Stimulated activated effector memory CD8-positive, alpha-beta T cell treated with anti-CD3 and anti-CD28 coated beads, Interleukin-12 subunit alpha, Interleukin-12 subunit beta, amount 100 ng/mL, for 72 hours (primary cell): ENCODE measurements around the gene PRKN.
A peak's percentile ranks its signal among the peaks of the same experiment; 100 is the strongest.

Experiments
- ATAC-seq: fragments of 150-1000 bp; cut with Tn5 transposase; 2 replicates; pipeline ENCODE4 v1.10.0; 2021
- DNase-seq, 2 donors: peaks; one replicate each; pipeline ENCODE4 v3.0.0; 2021 to 2022; ENCODE audit warnings: low spot score in 2 of 2
- H3K27ac Mint-ChIP-seq: one replicate; pipeline ENCODE4 v1.8.0; 2022; ENCODE audit warnings: mild to moderate bottlenecking, mixed read lengths
- H3K36me3 Mint-ChIP-seq: one replicate; pipeline ENCODE4 v1.8.0; 2022; ENCODE audit warnings: mild to moderate bottlenecking, mixed read lengths
- H3K4me1 Mint-ChIP-seq: one replicate; pipeline ENCODE4 v1.8.0; 2022; ENCODE audit warnings: mixed read lengths
- H3K4me3 Mint-ChIP-seq: one replicate; pipeline ENCODE4 v1.8.0; 2022; ENCODE audit warnings: mild to moderate bottlenecking, mixed read lengths
- H3K9me3 Mint-ChIP-seq: one replicate; pipeline ENCODE4 v1.8.0; 2022; ENCODE audit warnings: mixed read lengths

PRKN gene

DNA sequence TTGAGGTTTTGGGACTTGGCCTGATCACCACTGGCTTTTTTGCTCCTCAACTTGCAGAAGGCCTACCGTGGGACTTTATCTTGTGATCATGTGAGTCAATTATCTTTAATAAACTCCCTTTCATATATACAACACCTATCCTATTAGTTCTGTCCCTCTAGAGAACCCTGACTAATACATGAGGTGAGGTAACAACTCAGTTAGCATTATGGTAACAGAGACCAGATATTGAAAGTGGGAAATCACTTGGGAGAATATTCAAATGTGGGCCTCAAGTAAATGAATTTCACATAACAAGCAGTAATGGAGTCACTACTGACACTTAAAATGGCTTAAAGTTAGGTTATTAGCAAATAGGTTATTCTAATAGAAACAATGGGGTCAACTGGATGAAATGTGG, 1015.6 kb downstream of the PRKN start:
- no peaks in the 10 kb centered on the region for H3K9me3 Mint-ChIP-seq
- H3K36me3 Mint-ChIP-seq: no peaks in the 10 kb centered on the region
- H3K27ac Mint-ChIP-seq: no peak overlapping the region
- DNase-seq (no peak), ATAC-seq (no peak)
- no peaks in the 10 kb centered on the region for H3K4me1 Mint-ChIP-seq
- H3K4me3 Mint-ChIP-seq: no peak overlapping the region

DNA sequence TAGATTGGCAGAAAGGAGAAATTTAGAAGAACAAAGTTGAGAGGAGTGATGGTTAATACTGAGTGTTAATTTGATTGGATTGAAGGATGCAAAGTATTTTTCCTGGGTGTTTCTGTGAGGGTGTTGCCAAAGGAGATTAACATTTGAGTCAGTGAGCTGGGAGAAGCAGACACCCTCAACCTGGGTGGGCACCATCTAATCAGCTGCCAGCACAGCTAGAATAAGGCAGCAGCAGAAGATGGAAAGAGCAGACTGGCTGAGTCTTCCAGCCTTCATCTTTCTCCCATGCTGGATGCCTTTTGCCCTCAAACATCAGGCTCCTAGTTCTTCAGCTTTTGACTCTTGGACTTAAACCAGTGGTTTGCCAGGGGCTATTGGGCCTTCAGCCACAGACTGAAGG, 1016.1 kb downstream of the PRKN start:
- ATAC-seq (no peak), DNase-seq (no peak)
- H3K4me1 Mint-ChIP-seq: no peaks in the 10 kb centered on the region
- H3K4me3 Mint-ChIP-seq: no peak overlapping the region
- no peaks in the 10 kb centered on the region for H3K36me3 Mint-ChIP-seq
- H3K27ac Mint-ChIP-seq: no peak overlapping the region
- no peaks in the 10 kb centered on the region for H3K9me3 Mint-ChIP-seq

DNA sequence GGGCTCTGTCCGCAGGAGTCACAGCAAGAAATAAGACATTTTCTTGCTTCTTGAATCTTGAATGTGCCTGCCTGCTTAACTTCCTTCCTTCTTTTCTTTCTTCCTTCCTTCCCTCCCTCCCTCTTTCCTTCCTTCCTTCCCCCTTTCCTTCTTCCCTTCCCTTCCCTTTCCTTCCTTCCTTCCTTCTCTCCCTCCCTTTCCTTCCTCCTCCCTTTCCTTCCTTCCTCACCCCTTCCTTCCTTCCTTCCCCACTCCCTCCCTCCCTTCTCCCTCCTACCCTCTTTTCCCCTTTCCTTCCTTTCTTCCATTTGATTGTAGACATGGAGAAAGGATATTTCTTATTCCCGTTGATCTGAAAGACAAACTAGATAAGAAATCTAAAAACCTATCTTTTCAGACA, 1016.9 kb downstream of the PRKN start:
- ATAC-seq (no peak), DNase-seq (no peak)
- Mint-ChIP-seq H3K9me3 (no peaks in the 10 kb centered on the region), H3K36me3 (no peaks in the 10 kb centered on the region), H3K27ac (no peak overlapping the region), H3K4me3 (no peak overlapping the region), H3K4me1 (no peaks in the 10 kb centered on the region)

GRCh38 chr6:161701056-161701455, 1026.5 kb downstream of the PRKN start:
- no peak overlapping the region for H3K4me3 Mint-ChIP-seq
- ATAC-seq: no peak
- H3K27ac Mint-ChIP-seq: no peak overlapping the region
- H3K4me1 Mint-ChIP-seq: no peaks in the 10 kb centered on the region
- H3K9me3 Mint-ChIP-seq: no peaks in the 10 kb centered on the region
- DNase-seq: no peak
- no peaks in the 10 kb centered on the region for H3K36me3 Mint-ChIP-seq

DNA sequence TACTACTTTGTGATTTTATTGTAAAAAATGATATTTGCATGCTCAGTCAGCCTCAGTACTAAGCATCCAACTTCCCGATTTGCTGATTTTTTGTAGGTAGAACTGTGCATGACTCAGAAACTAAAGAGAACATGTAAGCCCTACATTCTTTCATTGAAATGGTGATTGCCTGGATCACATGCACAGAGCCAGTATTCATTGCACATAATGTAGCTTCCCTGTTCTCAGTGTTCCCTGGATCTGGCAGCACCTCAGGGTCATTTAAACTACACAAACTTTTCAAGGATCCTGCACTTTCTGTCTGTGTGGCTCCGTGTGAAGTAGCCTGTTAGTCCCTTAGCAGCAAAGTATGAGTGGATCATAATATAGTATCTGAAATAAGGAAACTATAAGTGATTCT, 1030.8 kb downstream of the PRKN start:
- DNase-seq (no peak), ATAC-seq (no peak)
- H3K4me1 Mint-ChIP-seq: no peaks in the 10 kb centered on the region
- no peaks in the 10 kb centered on the region for H3K36me3 Mint-ChIP-seq
- H3K9me3 Mint-ChIP-seq: no peaks in the 10 kb centered on the region
- no peak overlapping the region for H3K27ac Mint-ChIP-seq
- H3K4me3 Mint-ChIP-seq: no peak overlapping the region

DNA sequence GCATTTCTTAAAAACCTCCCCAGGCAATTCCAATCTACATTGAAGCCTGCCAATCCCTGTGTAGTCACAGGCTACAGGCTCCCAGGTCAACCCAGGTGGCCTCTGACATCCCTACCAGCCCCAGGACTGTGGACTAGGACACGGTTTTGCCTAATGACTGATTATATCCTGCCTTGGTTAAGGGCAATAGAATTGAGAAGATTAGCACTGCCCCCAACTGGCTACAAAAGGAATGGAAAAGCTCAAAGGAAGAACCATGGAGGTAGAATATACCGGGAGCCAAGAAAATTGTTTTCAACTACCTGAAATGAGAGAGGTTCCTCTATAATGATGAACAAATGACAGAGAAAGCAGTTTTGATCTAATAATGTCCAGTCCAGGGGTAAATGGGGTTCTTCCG, 1032.6 kb downstream of the PRKN start:
- H3K4me1 Mint-ChIP-seq: no peaks in the 10 kb centered on the region
- no peak for DNase-seq
- no peaks in the 10 kb centered on the region for H3K36me3 Mint-ChIP-seq
- ATAC-seq: peak; percentile 52
- H3K9me3 Mint-ChIP-seq: no peaks in the 10 kb centered on the region
- no peak overlapping the region for H3K27ac Mint-ChIP-seq
- H3K4me3 Mint-ChIP-seq: no peak overlapping the region

GRCh38 chr6:161686655-161687054, 1040.9 kb downstream of the PRKN start:
- no peak overlapping the region for H3K27ac Mint-ChIP-seq
- ATAC-seq: no peak
- no peaks in the 10 kb centered on the region for H3K36me3 Mint-ChIP-seq
- H3K4me1 Mint-ChIP-seq: no peaks in the 10 kb centered on the region
- no peak for DNase-seq
- H3K9me3 Mint-ChIP-seq: no peaks in the 10 kb centered on the region
- H3K4me3 Mint-ChIP-seq: no peak overlapping the region

- H3K36me3 Mint-ChIP-seq: no peaks in the 10 kb centered on the region
- no peak for DNase-seq
- H3K4me3 Mint-ChIP-seq: no peak overlapping the region
- H3K27ac Mint-ChIP-seq: no peak overlapping the region
- no peaks in the 10 kb centered on the region for H3K4me1 Mint-ChIP-seq
- ATAC-seq: no peak
- H3K9me3 Mint-ChIP-seq: no peaks in the 10 kb centered on the region
Measured at GRCh38 chr6:161684731-161685475, 1042.7 kb downstream of the PRKN start.

DNA sequence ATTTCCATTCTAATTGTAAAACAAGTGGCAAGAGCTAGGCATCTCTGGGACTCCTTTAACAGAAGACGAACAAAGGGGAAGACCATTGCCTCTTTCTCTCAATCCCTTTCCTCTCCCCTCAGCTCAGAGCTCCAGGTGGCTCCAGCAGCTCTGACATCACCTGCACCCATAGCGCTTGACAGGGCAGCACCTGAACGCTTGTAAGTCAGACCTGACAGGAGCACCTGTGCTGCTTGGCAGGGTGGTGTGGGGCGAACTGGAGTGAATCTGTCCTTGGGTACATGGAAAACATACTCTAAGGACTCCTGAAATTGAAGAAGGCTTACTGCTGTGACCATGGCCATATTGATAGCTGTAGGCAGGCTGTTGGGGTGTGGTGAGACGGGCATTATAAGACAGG, 1044.2 kb downstream of the PRKN start:
- no peak for ATAC-seq

GRCh38 chr6:161682982-161683381, 1044.6 kb downstream of the PRKN start:
- no peaks in the 10 kb centered on the region for H3K36me3 Mint-ChIP-seq
- ATAC-seq (no peak), DNase-seq (no peak)
- no peaks in the 10 kb centered on the region for H3K9me3 Mint-ChIP-seq
- H3K4me1 Mint-ChIP-seq: no peaks in the 10 kb centered on the region
- no peak overlapping the region for H3K27ac Mint-ChIP-seq
- H3K4me3 Mint-ChIP-seq: no peak overlapping the region

More for the DNA sequence above, 1044.2 kb downstream of the PRKN start:
- Mint-ChIP-seq H3K9me3 (no peaks in the 10 kb centered on the region), H3K36me3 (no peaks in the 10 kb centered on the region), H3K27ac (no peak overlapping the region), H3K4me1 (no peaks in the 10 kb centered on the region), H3K4me3 (no peak overlapping the region)
- DNase-seq: no peak

- Mint-ChIP-seq H3K4me1 (no peaks in the 10 kb centered on the region), H3K27ac (no peak overlapping the region), H3K9me3 (no peaks in the 10 kb centered on the region), H3K36me3 (no peaks in the 10 kb centered on the region), H3K4me3 (no peak overlapping the region)
- ATAC-seq (no peak), DNase-seq (no peak)
Measured at GRCh38 chr6:161679980-161680538, 1047.5 kb downstream of the PRKN start.

GRCh38 chr6:161677188-161677587, 1050.4 kb downstream of the PRKN start:
- H3K4me1 Mint-ChIP-seq: no peaks in the 10 kb centered on the region
- H3K36me3 Mint-ChIP-seq: no peaks in the 10 kb centered on the region
- no peak for DNase-seq
- no peak overlapping the region for H3K4me3 Mint-ChIP-seq
- ATAC-seq: no peak
- H3K27ac Mint-ChIP-seq: no peak overlapping the region
- no peaks in the 10 kb centered on the region for H3K9me3 Mint-ChIP-seq

- DNase-seq: no peak
- no peaks in the 10 kb centered on the region for H3K9me3 Mint-ChIP-seq
- no peaks in the 10 kb centered on the region for H3K36me3 Mint-ChIP-seq
- no peaks in the 10 kb centered on the region for H3K4me1 Mint-ChIP-seq
- H3K27ac Mint-ChIP-seq: no peak overlapping the region
- peak; percentile 81 for ATAC-seq
- H3K4me3 Mint-ChIP-seq: no peak overlapping the region
Measured at GRCh38 chr6:161676586-161676985, 1051.0 kb downstream of the PRKN start.

- DNase-seq (no peak), ATAC-seq (no peak)
- H3K4me3 Mint-ChIP-seq: no peak overlapping the region
- no peak overlapping the region for H3K27ac Mint-ChIP-seq
- no peaks in the 10 kb centered on the region for H3K36me3 Mint-ChIP-seq
- H3K9me3 Mint-ChIP-seq: no peaks in the 10 kb centered on the region
- no peaks in the 10 kb centered on the region for H3K4me1 Mint-ChIP-seq
Measured at GRCh38 chr6:161674930-161675682, 1052.5 kb downstream of the PRKN start.

DNA sequence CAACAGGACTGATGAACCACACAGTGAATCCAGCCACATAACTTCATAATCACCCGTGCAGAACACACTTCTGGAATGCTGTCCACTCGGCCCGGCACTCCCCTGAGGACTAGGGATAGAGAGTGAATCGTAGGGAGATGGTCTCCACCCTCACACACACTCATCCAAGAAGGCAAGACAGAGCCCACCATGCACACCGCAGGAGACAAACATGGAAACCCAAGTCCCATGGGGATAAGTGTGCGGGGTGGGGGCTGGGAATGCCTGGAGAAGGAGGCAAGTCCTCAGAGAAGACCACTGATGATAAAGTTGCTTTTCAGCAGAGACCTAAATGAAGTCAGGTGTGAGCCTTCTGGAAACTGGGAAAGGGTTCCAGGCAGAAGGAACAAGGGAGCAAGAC, 1054.5 kb downstream of the PRKN start:
- Mint-ChIP-seq H3K4me3 (no peak overlapping the region), H3K27ac (no peak overlapping the region), H3K9me3 (no peaks in the 10 kb centered on the region), H3K36me3 (no peaks in the 10 kb centered on the region), H3K4me1 (no peaks in the 10 kb centered on the region)
- ATAC-seq: no peak
- no peak for DNase-seq

DNA sequence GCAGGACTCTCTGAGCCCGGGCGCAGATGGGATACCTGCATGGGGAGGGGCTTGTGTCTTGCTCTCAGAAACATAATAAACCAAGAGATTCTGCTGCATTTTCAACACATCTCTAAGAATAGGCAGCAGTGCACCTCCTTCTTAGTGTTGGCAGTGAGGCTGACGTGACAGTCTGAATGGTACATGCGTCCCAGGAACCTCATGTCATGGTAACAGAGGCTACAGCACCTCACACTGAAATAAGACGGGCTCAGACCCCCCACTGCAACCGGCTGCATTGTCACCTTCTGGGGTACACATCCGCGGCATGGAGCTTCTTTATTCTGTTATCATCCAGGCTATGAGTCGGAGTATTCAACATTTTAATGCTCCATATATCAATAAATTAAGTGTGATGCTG, 1056.4 kb downstream of the PRKN start:
- no peak for ATAC-seq
- no peaks in the 10 kb centered on the region for H3K9me3 Mint-ChIP-seq
- H3K4me3 Mint-ChIP-seq: no peak overlapping the region
- no peaks in the 10 kb centered on the region for H3K36me3 Mint-ChIP-seq
- H3K4me1 Mint-ChIP-seq: no peaks in the 10 kb centered on the region
- H3K27ac Mint-ChIP-seq: no peak overlapping the region
- DNase-seq: no peak
